NK-92 treated with Interleukin-12 subunit alpha and Interleukin-12 subunit beta, amount 100 ng/mL, for 24 hours (cell line): ENCODE data around the gene TRIM2.

Experiments used
- DNase-seq: peaks from one replicate; lab custom pipeline; 2025; lab: John Stamatoyannopoulos, UW

The TRIM2 gene

GRCh38 chr4:153372967-153373562, 168.8 kb downstream of the TRIM2 start:
- DNase-seq = no peak

GRCh38 chr4:153374442-153374841, 170.2 kb downstream of the TRIM2 start:
- DNase-seq = no peak

GRCh38 chr4:153375303-153375702, 171.1 kb downstream of the TRIM2 start:
- no peak for DNase-seq

GRCh38 chr4:153383131-153383530, 178.9 kb downstream of the TRIM2 start:
- DNase-seq = no peak

- no peak for DNase-seq
Observed at GRCh38 chr4:153384160-153384559, 179.9 kb downstream of the TRIM2 start.

GRCh38 chr4:153385784-153386183, 181.5 kb downstream of the TRIM2 start:
- DNase-seq = no peak

GRCh38 chr4:153387981-153388380, 183.7 kb downstream of the TRIM2 start:
- no peak for DNase-seq
